HG03064 (cell line): ENCODE results near the gene RASSF10.

Experiments used
- ATAC-seq: cut with Tn5 transposase; IDR thresholded peaks from one replicate; pipeline ENCODE4 v1.9.1; 2021; ENCODE audit warnings: low read depth; ENCODE audit not compliant: unreplicated experiment

Gene RASSF10

GRCh38 chr11:13008625-13009475 lies at the start of gene RASSF10:
TSS of gene RASSF10 (plus strand) at chr11:13009316. CDS start at chr11:13009577, 261 bp downstream.
- ATAC-seq, result no peak

GRCh38 chr11:12961615-12962014 lies 47.5 kb upstream of the RASSF10 start:
- ATAC-seq, result no peak

DNA sequence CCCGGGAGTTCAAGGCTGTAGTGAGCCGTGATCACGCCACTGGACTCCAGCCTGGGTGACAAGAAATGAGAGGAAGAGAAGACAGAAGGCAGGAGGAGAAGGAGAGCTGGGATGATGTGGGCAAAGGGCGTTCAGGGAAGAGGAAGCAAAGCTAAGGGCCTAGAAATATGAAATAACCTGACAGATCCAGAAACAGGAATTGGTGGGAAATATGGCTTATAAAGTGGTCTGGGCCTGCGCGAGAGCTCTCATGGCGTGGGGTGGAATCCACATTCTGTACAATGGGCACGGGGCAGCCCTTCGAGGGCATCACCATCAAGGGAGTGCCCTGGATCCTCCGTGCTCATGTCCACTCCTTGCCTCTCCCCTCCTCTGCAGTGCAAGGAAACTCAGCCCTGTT lies 46.8 kb upstream of the RASSF10 start:
- no peak for ATAC-seq

- ATAC-seq, result no peak
These were observed 46.1 kb upstream of the RASSF10 start for GRCh38 chr11:12963051-12963450.

DNA sequence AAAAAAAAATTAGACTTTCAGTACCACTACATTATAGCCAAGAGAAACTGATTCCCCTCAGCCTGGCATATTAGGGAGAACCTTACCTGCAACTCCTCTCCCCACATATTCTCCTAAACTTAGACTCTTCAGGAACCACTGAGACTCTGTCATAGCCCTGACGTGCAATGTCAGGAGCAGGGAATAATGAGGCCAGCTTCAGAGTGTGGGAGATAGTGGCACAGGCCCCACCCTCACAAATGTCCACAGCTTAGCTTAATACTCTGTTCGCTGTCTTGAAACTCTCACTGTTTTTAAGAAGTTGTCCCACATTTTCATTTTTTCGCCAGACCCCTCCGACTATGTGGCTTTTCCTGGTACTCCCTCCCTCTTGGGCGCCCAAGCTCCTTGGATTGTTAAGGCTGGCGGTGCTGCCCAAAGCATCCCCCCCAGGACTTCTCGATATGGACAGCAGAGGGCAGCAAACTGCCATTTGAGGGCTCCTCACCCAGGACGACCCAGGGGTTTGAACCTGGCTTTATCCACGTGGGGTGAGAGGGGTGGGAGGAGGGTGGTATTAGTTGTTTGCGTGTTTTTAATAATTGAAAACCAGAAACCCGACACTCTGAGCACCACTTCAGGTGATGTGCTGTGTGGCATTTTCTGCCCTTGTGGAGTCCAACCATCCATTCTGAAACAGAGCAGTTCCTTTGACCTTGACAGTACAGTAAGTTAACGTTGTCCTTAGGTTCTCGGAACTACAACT lies 45.2 kb upstream of the RASSF10 start:
- no peak for ATAC-seq

DNA sequence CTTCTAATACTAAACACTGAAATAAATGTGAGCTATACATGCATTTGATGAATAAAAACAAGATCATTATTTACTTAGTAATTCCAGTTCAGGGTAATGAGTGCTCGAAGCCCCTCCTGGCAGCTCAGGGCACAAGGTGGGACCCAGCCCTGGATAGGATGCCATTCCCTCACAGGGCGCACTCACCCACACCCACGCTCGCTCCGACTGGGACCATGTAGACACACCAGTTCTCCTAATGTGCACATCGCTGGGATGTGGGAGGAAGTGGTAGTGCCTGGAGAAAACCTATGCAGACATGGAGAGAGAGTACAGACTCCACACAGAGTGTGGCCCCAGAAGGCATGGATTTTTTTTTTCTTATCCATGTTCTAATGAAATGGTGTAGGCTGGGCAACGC lies 44.5 kb upstream of the RASSF10 start:
- no peak for ATAC-seq

DNA sequence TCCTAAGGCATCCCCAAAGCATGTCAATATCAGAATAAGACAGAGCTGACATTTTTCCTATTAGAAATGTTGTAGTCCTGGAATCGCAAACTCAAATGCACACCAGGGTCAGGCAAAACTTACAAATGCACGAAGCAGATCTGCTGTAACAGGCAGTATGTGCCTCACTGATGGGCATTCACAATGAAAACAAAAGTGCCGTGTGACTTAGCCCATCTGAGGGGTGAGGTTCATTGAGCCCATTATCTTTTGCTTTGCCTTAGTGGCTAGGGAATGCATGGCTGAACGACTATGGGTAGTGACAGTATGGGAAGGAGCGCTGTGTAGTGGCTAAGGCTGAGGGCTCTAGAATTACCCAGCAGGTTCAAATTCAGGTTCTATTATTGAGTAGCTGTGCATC lies 43.1 kb upstream of the RASSF10 start:
- ATAC-seq, result no peak

DNA sequence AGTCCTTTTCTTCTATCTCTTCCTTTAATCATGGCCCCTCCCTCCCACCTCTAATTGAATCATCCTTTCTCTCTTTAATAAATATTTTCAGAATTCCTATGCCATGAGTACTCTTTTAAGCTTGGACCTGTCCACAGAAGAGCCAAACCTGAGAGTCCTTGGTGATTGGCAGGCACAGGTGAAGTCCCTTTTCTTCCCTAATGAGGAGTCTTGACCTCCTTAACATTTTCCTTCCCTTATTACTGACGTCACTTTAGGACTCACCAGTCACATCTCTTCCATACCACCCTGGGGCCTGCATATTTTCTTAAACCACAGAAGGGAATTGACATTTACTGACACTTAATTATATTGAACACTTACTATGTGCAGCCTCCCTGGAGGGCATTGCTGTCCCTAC lies 41.0 kb upstream of the RASSF10 start:
- ATAC-seq, result no peak

DNA sequence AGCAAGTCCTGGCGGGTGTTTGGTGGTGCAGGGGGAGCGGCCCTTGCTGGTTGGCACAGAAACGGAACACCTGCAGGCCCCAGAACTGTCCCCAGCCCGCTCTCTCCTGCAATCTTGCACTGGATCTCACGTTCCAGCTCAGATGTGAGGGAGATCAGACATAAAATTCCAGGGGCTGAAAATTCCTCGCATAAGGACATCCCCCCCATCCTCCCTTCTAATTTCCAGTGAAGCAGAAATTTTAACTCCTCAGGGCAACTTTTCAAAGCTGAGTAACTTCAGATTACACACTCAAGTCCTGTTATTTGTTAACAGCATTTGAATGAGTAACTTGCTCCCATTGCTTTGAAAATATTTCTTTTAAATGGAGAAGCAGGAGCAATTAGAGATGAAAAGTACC lies 40.3 kb upstream of the RASSF10 start:
- ATAC-seq, result no peak

GRCh38 chr11:12971955-12972354 lies 37.2 kb upstream of the RASSF10 start:
- ATAC-seq, result no peak

DNA sequence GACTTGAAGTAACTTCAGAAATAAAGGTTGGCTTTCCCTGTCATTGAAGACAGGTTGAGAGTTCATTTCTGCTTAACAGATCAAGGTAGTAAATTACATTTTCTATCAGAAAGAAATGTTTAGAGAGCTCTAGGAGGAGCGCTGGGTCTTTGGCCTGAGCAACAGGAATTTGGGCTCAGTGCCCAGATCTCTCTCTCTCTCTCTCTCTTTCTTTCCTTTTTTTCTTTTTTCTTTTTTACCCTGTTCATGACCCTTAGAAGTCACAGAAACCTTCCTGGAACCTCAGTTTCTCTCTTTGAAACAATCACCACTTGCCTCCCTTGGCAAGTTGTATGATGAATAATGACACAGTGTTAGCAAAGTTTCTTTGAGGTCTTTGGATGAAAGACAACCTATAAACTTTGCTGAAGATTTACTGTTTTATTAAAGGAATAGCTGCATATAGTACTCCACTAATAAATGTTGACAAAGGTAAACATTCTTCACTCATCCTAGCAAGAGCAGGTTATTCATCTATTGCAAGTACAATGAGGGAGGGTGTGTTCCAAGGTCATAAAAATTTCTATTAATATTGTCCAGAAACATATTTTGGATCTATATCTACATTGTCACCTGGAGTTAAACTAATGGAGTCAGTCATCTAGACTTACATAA lies 35.5 kb upstream of the RASSF10 start:
- no peak for ATAC-seq

DNA sequence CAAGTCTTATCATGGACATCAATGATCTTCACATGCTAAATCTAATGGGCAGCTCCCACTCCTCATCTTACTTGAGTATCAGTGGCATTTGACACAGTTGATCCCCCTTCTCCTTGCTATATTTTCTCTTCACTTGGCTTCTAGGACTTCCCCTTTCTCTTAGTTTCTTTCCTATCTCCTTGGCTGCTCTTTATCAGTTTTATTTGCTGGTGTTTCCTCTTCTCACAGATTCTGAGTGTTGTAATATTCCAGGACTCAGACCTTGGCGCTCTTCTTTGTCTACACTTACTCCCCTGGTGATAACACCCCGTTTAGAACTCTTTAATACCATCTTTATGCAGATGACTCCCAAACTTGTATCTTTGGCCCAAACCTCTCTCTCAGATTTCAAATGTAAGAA lies 33.9 kb upstream of the RASSF10 start:
- no peak for ATAC-seq

- ATAC-seq, result no peak
These were observed 29.0 kb upstream of the RASSF10 start for GRCh38 chr11:12979928-12980689.

DNA sequence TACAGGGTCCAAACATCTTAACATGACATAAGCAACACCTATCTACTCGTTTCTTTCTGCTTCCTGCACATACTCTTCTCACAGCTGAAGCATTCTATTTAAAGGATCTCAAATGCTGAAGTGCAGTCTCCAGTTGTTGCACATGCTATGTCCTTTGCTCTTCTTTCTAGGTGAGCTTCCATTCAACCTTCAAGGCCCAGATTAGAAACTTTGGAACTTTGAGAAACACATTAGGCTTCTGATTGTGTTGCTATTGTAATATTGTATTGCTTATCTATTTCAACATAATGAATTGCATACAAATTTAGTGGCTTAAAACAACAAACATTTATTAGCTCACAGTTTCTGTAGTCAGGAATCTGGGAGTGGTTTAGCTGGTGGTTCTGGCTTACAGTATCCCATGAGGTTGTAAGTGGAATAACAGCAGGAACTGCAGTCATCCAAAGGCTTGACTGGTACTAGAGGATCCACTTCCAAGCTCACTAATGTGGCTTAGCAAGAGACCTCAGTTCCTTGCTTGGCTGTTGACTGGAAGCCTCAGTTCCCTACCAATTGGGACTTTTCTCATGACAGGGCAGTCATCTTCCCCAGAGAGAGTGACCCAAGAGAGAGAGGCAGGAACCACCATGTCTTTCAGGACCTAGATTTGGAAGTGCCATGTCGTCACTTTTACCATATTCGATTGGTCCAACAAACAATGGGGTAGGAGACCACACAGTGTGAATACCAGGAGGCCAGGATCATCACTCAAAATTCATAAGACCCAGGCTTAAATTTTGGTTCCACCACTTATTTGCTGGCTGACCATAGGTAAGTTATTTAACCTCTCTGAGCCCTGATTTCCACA lies 27.2 kb upstream of the RASSF10 start:
- ATAC-seq, result no peak

DNA sequence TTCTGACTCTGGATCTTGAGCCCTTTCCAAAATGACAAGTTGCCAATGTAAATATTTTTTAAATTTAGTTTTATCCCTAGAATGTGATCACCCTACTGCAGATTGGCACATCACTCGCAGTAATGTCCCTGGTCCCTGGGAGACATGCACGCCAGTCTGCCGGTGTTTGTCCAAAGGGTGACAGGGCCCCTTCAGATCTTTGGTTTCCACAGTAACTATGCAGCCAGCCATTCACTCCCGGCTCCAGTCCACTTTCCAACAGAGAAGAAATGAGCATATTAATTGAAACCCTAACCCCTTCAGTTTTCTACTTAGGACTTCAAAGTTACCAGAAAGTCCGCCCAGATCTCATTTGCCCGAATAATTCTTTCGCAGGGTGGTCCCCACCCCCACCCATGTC lies 25.8 kb upstream of the RASSF10 start:
- no peak for ATAC-seq

GRCh38 chr11:12986194-12986898 lies 22.8 kb upstream of the RASSF10 start:
- no peak for ATAC-seq

- ATAC-seq, result no peak
These were observed 19.5 kb upstream of the RASSF10 start for GRCh38 chr11:12989428-12990161.

DNA sequence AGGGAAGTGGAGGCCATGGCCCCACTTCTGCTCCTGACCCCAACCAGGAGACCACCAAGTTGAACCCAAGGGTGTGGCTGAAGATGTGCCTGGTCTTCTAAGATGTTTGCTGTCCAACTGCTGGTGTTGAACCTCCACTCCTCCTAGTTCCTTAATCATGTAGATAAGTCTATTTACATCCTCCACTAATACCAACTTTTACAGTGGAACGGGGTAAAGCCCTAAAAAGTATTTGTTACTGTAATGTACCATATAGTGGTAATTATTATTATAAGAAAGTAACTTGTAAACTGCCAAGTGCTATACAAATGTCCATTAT lies 19.0 kb upstream of the RASSF10 start:
- no peak for ATAC-seq

DNA sequence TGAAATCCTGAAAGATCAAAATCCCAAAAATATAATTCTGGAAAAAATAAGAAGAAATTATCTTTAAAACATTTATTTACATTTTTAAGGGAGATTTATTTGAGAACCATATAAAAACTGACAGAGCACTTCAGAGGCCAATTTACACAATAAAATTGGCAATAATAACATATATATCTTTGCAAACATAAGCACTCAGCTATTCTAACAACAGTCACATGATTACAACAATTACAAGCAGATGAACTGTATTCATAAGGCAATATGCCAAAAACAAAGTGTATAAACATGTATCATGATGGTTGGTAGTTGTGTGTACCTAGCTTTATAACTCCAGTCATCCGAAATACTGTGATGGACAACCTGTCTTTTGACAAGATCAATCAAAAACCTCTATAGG lies 17.7 kb upstream of the RASSF10 start:
- ATAC-seq, result no peak
